Thoracic aorta (tissue), 2 donors: Measurements from ENCODE around the gene SCAPER. TPM values are rescaled to one million over a fixed set of nuclear protein-coding genes. Genes with fewer than 3 reads are reported as not detected.

Experiments
- ATAC-seq: fragments of 150-250 bp; one replicate; pipeline ENCODE4 v1.8.0; 2017; ENCODE audit warnings: low read depth; ENCODE audit not compliant: insufficient number of reproducible peaks, low FRiP score
- DNase-seq: peaks from one replicate; pipeline ENCODE4 v3.0.0-alpha.2; 2020; ENCODE audit warnings: low spot score
- H3K27ac ChIP-seq, 2 donors: fragments of 200-600 bp; sonication (generic); 1 replicate in 1 of 2; 2 replicates in 1 of 2; pipeline ENCODE4 v1.5.1; 2016; ENCODE audit warnings: mild to moderate bottlenecking in 2 of 2, moderate library complexity in 2 of 2
- H3K27me3 ChIP-seq: fragments of 200-600 bp; sonication (generic); replicated peaks from 2 replicates; pipeline ENCODE4 v1.6.0; 2016; ENCODE audit warnings: mild to moderate bottlenecking; ENCODE audit not compliant: insufficient read depth
- H3K36me3 ChIP-seq: fragments of 200-600 bp; sonication (generic); one replicate; pipeline ENCODE4 v1.5.1; 2016
- H3K4me1 ChIP-seq, 2 donors: fragments of 200-600 bp; sonication (generic); 1 replicate in 1 of 2; 2 replicates in 1 of 2; pipeline versions ENCODE4 v1.5.1 to v1.6.0; 2016; ENCODE audit warnings: low read depth in 2 of 2, mild to moderate bottlenecking in 1 of 2; ENCODE audit not compliant: control insufficient read depth in 1 of 2
- H3K4me3 ChIP-seq: fragments of 200-600 bp; sonication (generic); 2 replicates; pipeline ENCODE4 v1.5.1; 2016; ENCODE audit warnings: mild to moderate bottlenecking
- H3K9me3 ChIP-seq: fragments of 200-600 bp; sonication (generic); 2 replicates; pipeline ENCODE4 v1.5.1; 2016
- total RNA-seq, 2 donors: library from RNA; depleted of rRNA; stranded (reverse); fragments of >200 nt; gene quantifications; one replicate each; pipeline versions ENCODE4 v1.1.0 to v1.2.3, GENCODE V29; 2016
- TF ChIP-seq, protein P1 (sequence below): fragments of 200-600 bp; sonication (generic); IDR thresholded peaks from one replicate; pipeline ENCODE4 v1.5.1; 2019; ENCODE audit warnings: antibody characterized with exemption

Gene SCAPER
- total RNA-seq, 2 donors from 2014 or later: 29.6 to 65.0 TPM

DNA sequence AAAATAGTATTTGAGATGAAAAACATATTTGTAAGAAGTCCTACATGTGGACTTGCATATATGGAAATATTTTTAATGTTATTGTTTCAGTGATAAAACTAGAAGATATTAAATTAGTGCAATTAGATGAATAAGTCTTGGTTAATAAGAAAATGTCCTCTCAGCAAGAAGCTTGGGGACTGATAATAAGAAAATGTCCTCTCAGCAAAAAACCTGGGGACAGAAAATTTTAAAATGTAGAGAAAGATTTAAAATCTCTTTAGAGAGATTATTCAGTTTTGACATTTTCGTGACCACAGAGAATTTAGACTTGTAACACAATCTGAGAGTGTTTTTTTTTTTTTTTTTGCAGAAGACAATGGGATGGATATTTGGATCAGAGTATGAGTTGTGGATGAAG, 412.6 kb downstream of the SCAPER start:
- no peak for DNase-seq
- Histone ChIP-seq H3K27me3 (no peaks in the 10 kb centered on the region), H3K36me3 (no peaks in the 10 kb centered on the region), H3K4me3 (no peak overlapping the region), H3K9me3 (no peaks in the 10 kb centered on the region), H3K4me1 (no peaks in the 10 kb centered on the region), H3K27ac (no peak overlapping the region)
- ATAC-seq: no peak
- TF ChIP-seq, protein P1, sequence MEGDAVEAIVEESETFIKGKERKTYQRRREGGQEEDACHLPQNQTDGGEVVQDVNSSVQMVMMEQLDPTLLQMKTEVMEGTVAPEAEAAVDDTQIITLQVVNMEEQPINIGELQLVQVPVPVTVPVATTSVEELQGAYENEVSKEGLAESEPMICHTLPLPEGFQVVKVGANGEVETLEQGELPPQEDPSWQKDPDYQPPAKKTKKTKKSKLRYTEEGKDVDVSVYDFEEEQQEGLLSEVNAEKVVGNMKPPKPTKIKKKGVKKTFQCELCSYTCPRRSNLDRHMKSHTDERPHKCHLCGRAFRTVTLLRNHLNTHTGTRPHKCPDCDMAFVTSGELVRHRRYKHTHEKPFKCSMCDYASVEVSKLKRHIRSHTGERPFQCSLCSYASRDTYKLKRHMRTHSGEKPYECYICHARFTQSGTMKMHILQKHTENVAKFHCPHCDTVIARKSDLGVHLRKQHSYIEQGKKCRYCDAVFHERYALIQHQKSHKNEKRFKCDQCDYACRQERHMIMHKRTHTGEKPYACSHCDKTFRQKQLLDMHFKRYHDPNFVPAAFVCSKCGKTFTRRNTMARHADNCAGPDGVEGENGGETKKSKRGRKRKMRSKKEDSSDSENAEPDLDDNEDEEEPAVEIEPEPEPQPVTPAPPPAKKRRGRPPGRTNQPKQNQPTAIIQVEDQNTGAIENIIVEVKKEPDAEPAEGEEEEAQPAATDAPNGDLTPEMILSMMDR: no peak

DNA sequence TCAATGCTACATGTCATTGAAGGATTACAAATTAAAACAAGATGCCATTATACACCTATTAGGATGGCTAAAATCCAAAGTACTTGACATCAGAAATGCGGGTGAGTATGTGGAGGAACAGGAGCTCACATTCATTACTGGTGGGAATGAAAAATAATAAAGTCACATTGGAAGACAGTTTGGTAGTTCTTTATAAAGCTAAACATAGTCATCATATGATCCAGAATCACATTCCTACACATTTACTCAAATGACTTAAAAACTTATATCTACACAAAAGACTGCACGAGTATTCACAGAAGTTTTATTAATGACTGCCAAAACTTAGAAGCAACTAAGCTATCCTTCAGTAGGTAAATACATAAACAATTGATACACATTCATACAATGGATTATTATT, 421.4 kb downstream of the SCAPER start:
- TF ChIP-seq, protein P1: no peak
- ATAC-seq (no peak), DNase-seq (no peak)
- no peaks in the 10 kb centered on the region for H3K4me1 ChIP-seq
- H3K27ac ChIP-seq: no peak overlapping the region
- H3K27me3 ChIP-seq: no peaks in the 10 kb centered on the region
- no peaks in the 10 kb centered on the region for H3K36me3 ChIP-seq
- no peak overlapping the region for H3K4me3 ChIP-seq
- no peaks in the 10 kb centered on the region for H3K9me3 ChIP-seq

DNA sequence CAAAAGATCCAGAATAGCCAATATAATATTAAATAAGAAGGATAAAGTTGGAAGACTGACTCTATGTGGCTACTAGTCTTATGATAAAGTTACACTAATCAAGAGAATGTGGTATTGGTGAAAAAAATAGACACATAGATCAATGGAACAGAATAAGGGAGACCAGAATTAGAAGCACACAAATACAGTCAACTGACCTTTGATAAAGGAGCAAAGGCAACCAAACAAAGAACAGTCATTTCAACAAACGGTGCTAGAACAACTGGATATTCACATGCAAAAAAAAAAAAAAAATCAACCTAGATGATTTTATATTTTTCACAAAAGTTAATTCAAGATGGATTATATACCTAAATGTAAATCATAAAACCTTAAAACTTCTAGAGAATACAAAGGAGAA, 422.1 kb downstream of the SCAPER start:
- Histone ChIP-seq H3K4me3 (no peak overlapping the region), H3K4me1 (no peaks in the 10 kb centered on the region), H3K27ac (no peak overlapping the region), H3K9me3 (no peaks in the 10 kb centered on the region), H3K27me3 (no peaks in the 10 kb centered on the region), H3K36me3 (no peaks in the 10 kb centered on the region)
- ATAC-seq (no peak), DNase-seq (no peak)
- TF ChIP-seq, protein P1: no peak

DNA sequence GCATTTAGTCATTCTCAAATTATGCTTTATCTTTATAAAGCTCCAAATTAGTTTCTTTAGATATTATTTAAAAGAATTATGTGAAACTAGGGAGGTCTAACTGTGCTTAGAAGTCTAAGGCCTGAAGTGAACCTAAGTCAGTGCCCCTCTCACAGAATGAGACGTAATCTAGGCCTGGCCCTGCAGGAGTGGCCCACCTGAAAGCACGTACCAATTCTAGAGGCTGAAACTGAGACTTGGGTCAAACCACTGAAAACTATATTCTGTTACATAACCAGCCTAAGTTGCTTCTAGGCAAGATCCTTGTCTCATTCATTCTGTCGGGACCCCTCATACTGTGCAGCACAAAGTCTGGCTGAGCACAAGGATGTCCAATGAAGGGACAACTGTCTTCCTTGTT, 424.9 kb downstream of the SCAPER start:
- ATAC-seq (no peak), DNase-seq (no peak)
- Histone ChIP-seq H3K4me3 (no peak overlapping the region), H3K27me3 (no peaks in the 10 kb centered on the region), H3K4me1 (no peaks in the 10 kb centered on the region), H3K27ac (no peak overlapping the region), H3K9me3 (no peaks in the 10 kb centered on the region), H3K36me3 (no peaks in the 10 kb centered on the region)
- TF ChIP-seq, protein P1: no peak

DNA sequence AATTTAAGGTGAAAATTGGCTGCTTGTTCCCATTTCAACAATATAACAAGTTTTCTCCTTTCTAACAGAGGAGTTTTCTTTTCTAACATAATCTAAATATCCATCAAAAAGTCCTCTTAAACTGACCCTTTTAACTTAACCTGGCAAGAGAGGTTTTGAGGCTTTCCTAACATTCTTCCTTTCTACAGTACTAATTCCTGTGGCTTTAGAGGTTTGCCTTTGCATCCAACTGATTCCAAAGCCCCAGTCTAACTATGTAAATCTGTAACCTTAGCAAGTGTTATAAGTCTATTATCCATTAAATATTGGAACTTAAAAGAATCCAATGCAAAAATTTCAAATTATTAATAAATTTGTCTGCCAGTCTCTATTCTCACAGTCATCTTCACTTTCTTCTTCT, 434.4 kb downstream of the SCAPER start:
- ATAC-seq (no peak), DNase-seq (no peak)
- TF ChIP-seq, protein P1: no peak
- H3K4me1 ChIP-seq: no peaks in the 10 kb centered on the region
- H3K36me3 ChIP-seq: no peaks in the 10 kb centered on the region
- no peaks in the 10 kb centered on the region for H3K9me3 ChIP-seq
- no peak overlapping the region for H3K27ac ChIP-seq
- no peak overlapping the region for H3K4me3 ChIP-seq
- H3K27me3 ChIP-seq: no peaks in the 10 kb centered on the region
